ENCODE data around the gene CPNE5.

Gene CPNE5

GRCh38 chr6:36838896-36839748 lies at the start of gene CPNE5:
Gene CPNE5, minus strand, starts transcription at chr6:36839444. Its CDS starts 67 bp downstream, at chr6:36839377.
- DNase-seq (ENCODE audit: low spot score): peak; percentile 31

GRCh38 chr6:36888115-36888643 lies 48.9 kb upstream of the CPNE5 start:
- no peak for DNase-seq (ENCODE audit: low spot score)

- DNase-seq (ENCODE audit: low spot score): no peak
Measured at GRCh38 chr6:36886950-36887618, 47.8 kb upstream of the CPNE5 start.

GRCh38 chr6:36885461-36886401 lies 46.5 kb upstream of the CPNE5 start, which contains the start of gene C6orf89:
Gene C6orf89, plus strand, starts transcription at chr6:36885952. Its CDS starts 13,493 bp downstream, at chr6:36899445.
- peak; percentile 99 for DNase-seq (ENCODE audit: low spot score)

- DNase-seq (ENCODE audit: low spot score): no peak
Measured at GRCh38 chr6:36884610-36885009, 45.4 kb upstream of the CPNE5 start.

- DNase-seq (ENCODE audit: low spot score): no peak
Measured at GRCh38 chr6:36875250-36875633, 36.0 kb upstream of the CPNE5 start.

GRCh38 chr6:36874443-36875249 lies 35.4 kb upstream of the CPNE5 start, which contains the start of gene PPIL1:
Gene PPIL1, minus strand, starts transcription at chr6:36874803. Its CDS starts 31 bp downstream, at chr6:36874772.
- peak; percentile 90 for DNase-seq (ENCODE audit: low spot score)

GRCh38 chr6:36873612-36874442 lies 34.6 kb upstream of the CPNE5 start:
- no peak for DNase-seq (ENCODE audit: low spot score)

GRCh38 chr6:36873115-36873514 lies 33.9 kb upstream of the CPNE5 start:
- no peak for DNase-seq (ENCODE audit: low spot score)

GRCh38 chr6:36871686-36872085 lies 32.4 kb upstream of the CPNE5 start:
- no peak for DNase-seq (ENCODE audit: low spot score)

- no peak for DNase-seq (ENCODE audit: low spot score)
Measured at GRCh38 chr6:36867471-36868224, 28.4 kb upstream of the CPNE5 start.

- no peak for DNase-seq (ENCODE audit: low spot score)
Measured at GRCh38 chr6:36865835-36866234, 26.6 kb upstream of the CPNE5 start.

GRCh38 chr6:36863670-36864540 lies 24.7 kb upstream of the CPNE5 start:
- no peak for DNase-seq (ENCODE audit: low spot score)

- no peak for DNase-seq (ENCODE audit: low spot score)
Measured at GRCh38 chr6:36862848-36863382, 23.7 kb upstream of the CPNE5 start.

- DNase-seq (ENCODE audit: low spot score): no peak
Measured at GRCh38 chr6:36862164-36862847, 23.1 kb upstream of the CPNE5 start.

- no peak for DNase-seq (ENCODE audit: low spot score)
Measured at GRCh38 chr6:36860126-36860525, 20.9 kb upstream of the CPNE5 start.

- no peak for DNase-seq (ENCODE audit: low spot score)
Measured at GRCh38 chr6:36858407-36858981, 19.2 kb upstream of the CPNE5 start.
